K562 (cell line): ENCODE measurements around the gene SMG9. TPM values are rescaled to one million over a fixed set of nuclear protein-coding genes. Genes with fewer than 3 reads are reported as not detected.

ENCODE experiments used
- ATF1 ChIP-seq, 2 experiments: fragments of 450-650 bp in 1 of 2; IDR thresholded peaks; 2 replicates each; pipeline ENCODE4 v1.6.1; 2016; ENCODE audit warnings: missing compliant biosample characterization in 1 of 2, missing genetic modification characterization in 1 of 2
- BRCA1 ChIP-seq, 2 experiments: fragments of 450-650 bp in 1 of 2; sonication (generic) in 1 of 2; formaldehyde crosslinking in 1 of 2; IDR thresholded peaks; 2 replicates each; pipeline versions ENCODE4 v1.5.0 to v1.6.1; 2017 to 2020; ENCODE audit warnings: mild to moderate bottlenecking in 1 of 2, missing genetic modification reagents in 1 of 2
- CBX5 ChIP-seq: IDR thresholded peaks from 2 replicates; pipeline ENCODE4 v1.6.1; 2014; ENCODE audit warnings: low read depth, borderline replicate concordance
- CXXC5 ChIP-seq: fragments of 250-450 bp; sonication (Bioruptor Pico); IDR thresholded peaks from 2 replicates; pipeline ENCODE4 v1.8.0; 2022; ENCODE audit warnings: inconsistent platforms, mild to moderate bottlenecking, moderate library complexity
- EP300 ChIP-seq: IDR thresholded peaks from 2 replicates; pipeline ENCODE4 v1.6.1; 2012; ENCODE audit warnings: low read length, improper control_type of control experiment
- EP400 ChIP-seq: fragments of 450-650 bp; IDR thresholded peaks from 2 replicates; pipeline ENCODE4 v1.6.1; 2017; ENCODE audit warnings: antibody characterized with exemption, mild to moderate bottlenecking, moderate library complexity
- GABPA ChIP-seq: fragments of 200-800 bp; sonication (Bioruptor generic); conservative IDR thresholded peaks from 2 replicates; pipeline ENCODE4 v1.6.1; 2016; ENCODE audit warnings: low read depth, missing genetic modification characterization, missing compliant biosample characterization
- HOXB6 ChIP-seq: fragments of 250-450 bp; sonication (Bioruptor Pico); IDR thresholded peaks from 2 replicates; pipeline ENCODE4 v1.5.1; 2022; ENCODE audit warnings: mild to moderate bottlenecking, borderline replicate concordance
- IRF2 ChIP-seq: sonication (generic); formaldehyde crosslinking; IDR thresholded peaks from 2 replicates; pipeline ENCODE4 v1.8.1; 2022; ENCODE audit warnings: mild to moderate bottlenecking, missing genetic modification reagents
- MAFG ChIP-seq: fragments of 450-650 bp; conservative IDR thresholded peaks from 2 replicates; pipeline ENCODE4 v1.6.1; 2016; ENCODE audit warnings: missing genetic modification characterization, missing compliant biosample characterization
- NFXL1 ChIP-seq: fragments of 450-650 bp; formaldehyde crosslinking; IDR thresholded peaks from 2 replicates; pipeline ENCODE4 v1.4.0; 2021; ENCODE audit warnings: mild to moderate bottlenecking
- NR2C1 ChIP-seq, 2 experiments: fragments of 450-650 bp; IDR thresholded peaks; 2 replicates each; pipeline ENCODE4 v1.6.1; 2017; ENCODE audit warnings: mild to moderate bottlenecking in 2 of 2, antibody characterized with exemption in 1 of 2, inconsistent platforms in 1 of 2, missing compliant biosample characterization in 1 of 2, missing genetic modification characterization in 1 of 2
- POLR2B ChIP-seq: fragments of 450-650 bp; IDR thresholded peaks from 2 replicates; pipeline ENCODE4 v1.6.1; 2018; ENCODE audit warnings: low read depth; ENCODE audit not compliant: partially characterized antibody
- RFX1 ChIP-seq: fragments of 450-650 bp; IDR thresholded peaks from 2 replicates; pipeline ENCODE4 v1.6.1; 2016; ENCODE audit warnings: mild to moderate bottlenecking, moderate library complexity
- RFX7 ChIP-seq: fragments of 250-450 bp; sonication (Bioruptor Pico); IDR thresholded peaks from 2 replicates; pipeline ENCODE4 v1.5.1; 2021; ENCODE audit warnings: mild to moderate bottlenecking
- SETDB1 ChIP-seq: IDR thresholded peaks from one replicate; pipeline ENCODE4 v1.6.1; 2012; ENCODE audit warnings: low read length, control low read depth, inconsistent platforms
- SRF ChIP-seq, 2 experiments: fragments of 250-450, 450-650 bp in 1 of 2; sonication (Bioruptor Pico) in 1 of 2; sonication (generic) in 1 of 2; formaldehyde crosslinking; IDR thresholded peaks; 2 replicates each; pipeline versions ENCODE4 v1.5.0 to v1.5.1; 2020 to 2022; ENCODE audit warnings: mild to moderate bottlenecking in 1 of 2, missing genetic modification reagents in 1 of 2
- ZEB2 ChIP-seq: fragments of 450-650 bp; IDR thresholded peaks from 2 replicates; pipeline ENCODE4 v1.6.1; 2016
- ZFX ChIP-seq: sonication (generic); formaldehyde crosslinking; IDR thresholded peaks from 2 replicates; pipeline ENCODE4 v1.8.0; 2022; ENCODE audit warnings: mild to moderate bottlenecking, missing genetic modification reagents, moderate library complexity
- ZNF197 ChIP-seq: fragments of 200-800 bp; sonication (Bioruptor generic); IDR thresholded peaks from 2 replicates; pipeline ENCODE4 v1.6.1; 2016; ENCODE audit warnings: low read depth, missing genetic modification characterization, missing compliant biosample characterization
- ZNF224 ChIP-seq: sonication (generic); formaldehyde crosslinking; IDR thresholded peaks from 2 replicates; pipeline ENCODE4 v1.8.0; 2022; ENCODE audit warnings: mild to moderate bottlenecking, missing genetic modification reagents
- ZNF699 ChIP-seq: fragments of 250-450 bp; sonication (Bioruptor Pico); IDR thresholded peaks from 2 replicates; pipeline ENCODE4 v1.8.0; 2021; ENCODE audit warnings: mild to moderate bottlenecking, moderate library complexity; ENCODE audit not compliant: insufficient replicate concordance
- ZNF778 ChIP-seq: fragments of 450-650 bp; formaldehyde crosslinking; IDR thresholded peaks from 2 replicates; pipeline ENCODE4 v1.4.0; 2020; ENCODE audit warnings: mild to moderate bottlenecking, moderate library complexity
- polyA plus RNA-seq, 8 experiments: library from polyadenylated mRNA; depleted of rRNA in 4 of 8; stranded (reverse) in 5 of 8; unstranded in 3 of 8; fragments of >200 nt; fragmentation: Nextera tagmentation in 2 of 8; fragmentation: Illumina TruSeq in 1 of 8; extraction: Ambion mirVana in 2 of 8; extraction: Trizol in 1 of 8; gene quantifications; 2 replicates each; pipeline versions ENCODE4 v1.2.1 to v1.2.3, GENCODE V29; 2011 to 2014; ENCODE audit warnings: inconsistent platforms in 1 of 8, missing spikeins in 1 of 8
- total RNA-seq, 7 experiments: library from RNA; depleted of rRNA in 6 of 7; stranded (reverse); fragments of >200 nt in 6 of 7; fragmentation: Illumina TruSeq in 2 of 7; extraction: Trizol in 2 of 7; gene quantifications; 2 replicates each; pipeline versions ENCODE4 v1.2.1 to v1.2.3, GENCODE V29; 2011 to 2021; ENCODE audit warnings: low replicate concordance in 1 of 7
- TF ChIP-seq, protein P1 (sequence below), 2 experiments: fragments of 450-650 bp; conservative IDR thresholded peaks; 2 replicates each; pipeline ENCODE4 v1.6.1; 2017; ENCODE audit warnings: mild to moderate bottlenecking in 2 of 2, moderate library complexity in 2 of 2
- TF ChIP-seq, protein P2 (sequence below): fragments of 450-650 bp; IDR thresholded peaks from 2 replicates; pipeline ENCODE4 v1.6.1; 2016; ENCODE audit warnings: borderline replicate concordance
- TF ChIP-seq, protein P3 (sequence below): fragments of 450-650 bp; IDR thresholded peaks from 2 replicates; pipeline ENCODE4 v1.6.1; 2016; ENCODE audit warnings: missing biosample characterization, missing genetic modification characterization

The SMG9 gene
- total and polyA plus RNA-seq, 9 of the 15 experiments (the other 6 are each of a cell fraction or from before 2014, with no cell fraction given) = 1.7 to 79.7 (median 40.2) TPM

DNA sequence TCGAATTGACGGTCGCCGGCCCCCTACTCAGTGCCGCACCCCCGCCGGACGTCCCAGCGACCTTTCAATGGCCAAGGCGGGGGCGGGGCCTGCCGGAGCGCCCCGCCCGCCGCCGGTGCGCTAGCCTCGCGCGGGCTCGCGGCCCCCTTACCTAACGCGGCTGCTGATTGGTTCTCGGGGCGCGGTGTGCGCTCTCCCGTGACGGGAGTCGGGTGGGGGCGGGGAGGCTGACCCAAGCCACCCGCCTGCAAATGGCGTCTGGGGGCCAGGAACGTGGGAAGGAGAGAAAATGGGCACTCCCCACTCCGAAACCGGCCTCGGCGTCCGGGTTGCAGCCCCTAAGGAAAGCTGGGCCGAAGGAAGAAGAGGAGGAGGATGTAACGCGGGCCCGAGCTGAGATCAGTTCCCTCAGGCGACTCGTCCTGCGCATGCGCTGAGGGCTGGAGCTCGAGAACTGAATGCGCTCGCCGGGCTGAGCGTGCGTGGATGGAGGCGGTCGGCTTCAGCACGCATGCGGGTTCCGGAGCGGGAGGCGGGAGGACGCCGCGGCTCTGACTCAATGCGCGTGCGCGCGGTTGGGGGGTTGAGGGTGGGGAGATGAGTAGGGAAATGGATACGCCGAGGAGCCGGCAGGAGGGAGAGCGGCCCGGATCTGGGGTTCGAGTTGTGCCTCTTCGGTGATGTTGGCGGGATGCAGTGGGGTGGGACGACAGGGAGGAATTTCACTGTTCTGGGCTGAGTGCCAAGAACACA, at the start of gene SMG9 (continued):
- TF ChIP-seq SRF (CRISPR knock-in tag; IDR thresholded peaks at IDR 0.05) (no peak), NR2C1 (IDR thresholded peaks at IDR 0.05) (no peak), NR2C1 (tag; IDR thresholded peaks at IDR 0.05) (no peak), NFXL1 (CRISPR knock-in tag) (no peak), ZNF699 (CRISPR knock-in tag) (no peak), POLR2B (peak; percentile 98), ZNF778 (no peak), CBX5 (no peak), RFX1 (no peak), SETDB1 (no peak), BRCA1 (IDR thresholded peaks at IDR 0.05) (no peak), BRCA1 (CRISPR knock-in tag; IDR thresholded peaks at IDR 0.05) (no peak), ZNF224 (no peak), ATF1 (CRISPR knock-in tag; IDR thresholded peaks at IDR 0.05) (no peak), ATF1 (tag; IDR thresholded peaks at IDR 0.05) (peak; percentile 91), ZEB2 (no peak), MAFG (tag) (no peak), IRF2 (no peak), EP300 (peak; percentile 19; the same call in 1 of the 2 replicates), ZNF197 (no peak), GABPA (tag) (0 out of 2 replicates have a peak, but pooled peaks have one; percentile 43), CXXC5 (CRISPR knock-in tag) (peak; percentile 96), ZFX (CRISPR knock-in tag) (no peak), EP400 (peak; percentile 96), RFX7 (no peak), HOXB6 (CRISPR knock-in tag) (no peak)
- TF ChIP-seq, protein P1, sequence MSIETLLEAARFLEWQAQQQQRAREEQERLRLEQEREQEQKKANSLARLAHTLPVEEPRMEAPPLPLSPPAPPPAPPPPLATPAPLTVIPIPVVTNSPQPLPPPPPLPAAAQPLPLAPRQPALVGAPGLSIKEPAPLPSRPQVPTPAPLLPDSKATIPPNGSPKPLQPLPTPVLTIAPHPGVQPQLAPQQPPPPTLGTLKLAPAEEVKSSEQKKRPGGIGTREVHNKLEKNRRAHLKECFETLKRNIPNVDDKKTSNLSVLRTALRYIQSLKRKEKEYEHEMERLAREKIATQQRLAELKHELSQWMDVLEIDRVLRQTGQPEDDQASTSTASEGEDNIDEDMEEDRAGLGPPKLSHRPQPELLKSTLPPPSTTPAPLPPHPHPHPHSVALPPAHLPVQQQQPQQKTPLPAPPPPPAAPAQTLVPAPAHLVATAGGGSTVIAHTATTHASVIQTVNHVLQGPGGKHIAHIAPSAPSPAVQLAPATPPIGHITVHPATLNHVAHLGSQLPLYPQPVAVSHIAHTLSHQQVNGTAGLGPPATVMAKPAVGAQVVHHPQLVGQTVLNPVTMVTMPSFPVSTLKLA (conservative IDR thresholded peaks at IDR 0.05) = peak; percentile 60 to 66; a peak in 3 of 4 replicates
- TF ChIP-seq, protein P2, sequence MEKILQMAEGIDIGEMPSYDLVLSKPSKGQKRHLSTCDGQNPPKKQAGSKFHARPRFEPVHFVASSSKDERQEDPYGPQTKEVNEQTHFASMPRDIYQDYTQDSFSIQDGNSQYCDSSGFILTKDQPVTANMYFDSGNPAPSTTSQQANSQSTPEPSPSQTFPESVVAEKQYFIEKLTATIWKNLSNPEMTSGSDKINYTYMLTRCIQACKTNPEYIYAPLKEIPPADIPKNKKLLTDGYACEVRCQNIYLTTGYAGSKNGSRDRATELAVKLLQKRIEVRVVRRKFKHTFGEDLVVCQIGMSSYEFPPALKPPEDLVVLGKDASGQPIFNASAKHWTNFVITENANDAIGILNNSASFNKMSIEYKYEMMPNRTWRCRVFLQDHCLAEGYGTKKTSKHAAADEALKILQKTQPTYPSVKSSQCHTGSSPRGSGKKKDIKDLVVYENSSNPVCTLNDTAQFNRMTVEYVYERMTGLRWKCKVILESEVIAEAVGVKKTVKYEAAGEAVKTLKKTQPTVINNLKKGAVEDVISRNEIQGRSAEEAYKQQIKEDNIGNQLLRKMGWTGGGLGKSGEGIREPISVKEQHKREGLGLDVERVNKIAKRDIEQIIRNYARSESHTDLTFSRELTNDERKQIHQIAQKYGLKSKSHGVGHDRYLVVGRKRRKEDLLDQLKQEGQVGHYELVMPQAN = no peak
- TF ChIP-seq, protein P3, sequence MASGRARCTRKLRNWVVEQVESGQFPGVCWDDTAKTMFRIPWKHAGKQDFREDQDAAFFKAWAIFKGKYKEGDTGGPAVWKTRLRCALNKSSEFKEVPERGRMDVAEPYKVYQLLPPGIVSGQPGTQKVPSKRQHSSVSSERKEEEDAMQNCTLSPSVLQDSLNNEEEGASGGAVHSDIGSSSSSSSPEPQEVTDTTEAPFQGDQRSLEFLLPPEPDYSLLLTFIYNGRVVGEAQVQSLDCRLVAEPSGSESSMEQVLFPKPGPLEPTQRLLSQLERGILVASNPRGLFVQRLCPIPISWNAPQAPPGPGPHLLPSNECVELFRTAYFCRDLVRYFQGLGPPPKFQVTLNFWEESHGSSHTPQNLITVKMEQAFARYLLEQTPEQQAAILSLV (tag) = no peak
